Mucosa of rectum (tissue), 2 donors: ENCODE data around the gene ANKRD13C.
A peak's percentile ranks its signal among the peaks of the same experiment; 100 is the strongest.
"Not testable (repeated sequence)": the region's sequence is repeated elsewhere in the genome, so short reads cannot be mapped to it uniquely, and the experiment has no call there.

Experiments used
- H3K27ac ChIP-seq, 2 donors: one replicate each; pipeline ENCODE4 v1.7.0; 2013; ENCODE audit warnings: inconsistent platforms in 2 of 2, low read depth in 2 of 2, low read length in 2 of 2
- H3K27me3 ChIP-seq, 2 donors: one replicate each; pipeline ENCODE4 v1.7.0; 2013; ENCODE audit warnings: low read length in 2 of 2; ENCODE audit not compliant: control insufficient read depth in 2 of 2, insufficient read depth in 2 of 2
- H3K36me3 ChIP-seq, 2 donors: one replicate each; pipeline ENCODE4 v1.7.0; 2013; ENCODE audit warnings: low read length in 2 of 2; ENCODE audit not compliant: control insufficient read depth in 2 of 2, insufficient read depth in 2 of 2
- H3K4me1 ChIP-seq, 2 donors: one replicate each; pipeline ENCODE4 v1.7.0; 2013; ENCODE audit warnings: low read length in 2 of 2, mild to moderate bottlenecking in 1 of 2; ENCODE audit not compliant: control insufficient read depth in 2 of 2, insufficient read depth in 2 of 2
- H3K4me3 ChIP-seq, 2 donors: one replicate each; pipeline ENCODE4 v1.7.0; 2013; ENCODE audit warnings: low read length in 2 of 2
- H3K9ac ChIP-seq, 2 donors: one replicate each; pipeline ENCODE4 v1.7.0; 2013; ENCODE audit warnings: low read length in 2 of 2, low read depth in 1 of 2, mild to moderate bottlenecking in 1 of 2
- H3K9me3 ChIP-seq, 2 donors: one replicate each; pipeline ENCODE4 v1.7.0; 2013; ENCODE audit warnings: low read length in 2 of 2; ENCODE audit not compliant: control insufficient read depth in 2 of 2
- donor health status: healthy.
- donor health status: Normal muscosa, but diverticular disease.

The ANKRD13C gene

GRCh38 chr1:70361727-70362398 is 7.3 kb upstream of the ANKRD13C start:
- Histone ChIP-seq H3K9ac (no peak overlapping the region), H3K4me1 (no peaks in the 10 kb centered on the region), H3K36me3 (no peaks in the 10 kb centered on the region), H3K4me3 (no peak overlapping the region), H3K27ac (no peak overlapping the region), H3K27me3 (no peaks in the 10 kb centered on the region), H3K9me3 (no peaks in the 10 kb centered on the region)

- H3K9me3 ChIP-seq = no peaks in the 10 kb centered on the region
These were observed 5.8 kb upstream of the ANKRD13C start for GRCh38 chr1:70360321-70360720.

GRCh38 chr1:70358921-70359564 is 4.5 kb upstream of the ANKRD13C start:
- H3K27me3 ChIP-seq = no peaks in the 10 kb centered on the region
- H3K27ac ChIP-seq = no peak overlapping the region
- H3K9ac ChIP-seq = no peak overlapping the region
- no peak overlapping the region for H3K4me3 ChIP-seq
- no peaks in the 10 kb centered on the region for H3K36me3 ChIP-seq
- H3K4me1 ChIP-seq = peaks cover 0 to 4% of the 10 kb centered on the region in 2 donors
- H3K9me3 ChIP-seq = no peaks in the 10 kb centered on the region

More at GRCh38 chr1:70360321-70360720, 5.8 kb upstream of the ANKRD13C start:
- H3K27ac ChIP-seq = no peak overlapping the region
- no peaks in the 10 kb centered on the region for H3K27me3 ChIP-seq
- H3K9ac ChIP-seq = no peak overlapping the region
- H3K4me3 ChIP-seq = no peak overlapping the region
- H3K36me3 ChIP-seq = no peaks in the 10 kb centered on the region
- no peaks in the 10 kb centered on the region for H3K4me1 ChIP-seq

GRCh38 chr1:70355920-70356319 is 1.4 kb upstream of the ANKRD13C start:
- Histone ChIP-seq H3K9me3 (no peaks in the 10 kb centered on the region), H3K27ac (no peak overlapping the region), H3K4me3 (no peak overlapping the region), H3K9ac (no peak overlapping the region), H3K36me3 (peaks cover 0 to 2% of the 10 kb centered on the region in 2 donors), H3K4me1 (peaks cover 13 to 14% of the 10 kb centered on the region in 2 donors), H3K27me3 (no peaks in the 10 kb centered on the region)

- Histone ChIP-seq H3K27me3 (no peaks in the 10 kb centered on the region), H3K9ac (peak overlapping the region; percentile 93 to 96), H3K4me3 (peak overlapping the region; percentile 88 to 95), H3K36me3 (peaks cover 0 to 2% of the 10 kb centered on the region in 2 donors), H3K9me3 (no peaks in the 10 kb centered on the region), H3K27ac (peak overlapping the region; percentile 92 to 95), H3K4me1 (peaks cover 13 to 14% of the 10 kb centered on the region in 2 donors)
These were observed 537 bp upstream of the ANKRD13C start for GRCh38 chr1:70355111-70355407.

DNA sequence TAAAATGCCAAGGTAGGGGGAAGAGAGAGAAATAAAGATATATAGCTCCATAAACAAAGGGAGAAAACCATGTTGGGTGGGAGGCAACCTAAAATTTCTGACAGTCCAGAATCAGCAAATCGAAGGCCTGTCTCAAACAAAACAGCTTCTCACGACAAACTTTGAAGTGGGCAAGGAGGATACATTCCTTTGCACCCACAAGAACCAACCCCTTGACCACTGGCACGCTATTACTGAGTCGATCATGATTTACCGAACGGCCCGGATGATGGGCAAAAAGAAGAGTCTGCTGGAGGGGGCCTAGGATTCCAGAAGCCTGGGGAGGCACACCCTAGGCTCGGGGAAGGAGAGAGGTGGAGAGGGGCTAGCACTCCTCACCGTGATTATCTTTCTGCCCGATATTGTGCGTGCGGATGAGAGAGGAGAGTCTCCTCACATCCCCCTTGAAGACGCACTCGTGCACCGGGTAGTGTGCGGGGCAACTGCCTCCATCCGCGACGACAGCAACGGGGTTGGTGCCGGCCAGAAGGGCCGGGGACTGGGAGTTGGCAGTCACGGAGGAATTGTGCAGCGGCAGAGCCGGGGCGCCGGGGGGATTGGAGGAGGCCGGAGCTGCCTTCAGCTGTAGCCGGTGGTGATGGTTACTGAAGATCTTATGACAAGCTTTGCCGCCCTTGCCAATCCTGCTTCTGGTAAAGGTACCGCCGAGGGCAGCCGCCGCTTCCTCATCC is 756 bp downstream of the ANKRD13C start:
- Histone ChIP-seq H3K9me3 (no peaks in the 10 kb centered on the region), H3K27me3 (no peaks in the 10 kb centered on the region), H3K4me1 (peaks cover 13 to 14% of the 10 kb centered on the region in 2 donors), H3K4me3 (peak overlapping the region; percentile 88 to 95), H3K36me3 (peaks cover 0 to 2% of the 10 kb centered on the region in 2 donors), H3K27ac (peak overlapping the region; percentile 92 to 95), H3K9ac (peak overlapping the region; percentile 93 to 96)

DNA sequence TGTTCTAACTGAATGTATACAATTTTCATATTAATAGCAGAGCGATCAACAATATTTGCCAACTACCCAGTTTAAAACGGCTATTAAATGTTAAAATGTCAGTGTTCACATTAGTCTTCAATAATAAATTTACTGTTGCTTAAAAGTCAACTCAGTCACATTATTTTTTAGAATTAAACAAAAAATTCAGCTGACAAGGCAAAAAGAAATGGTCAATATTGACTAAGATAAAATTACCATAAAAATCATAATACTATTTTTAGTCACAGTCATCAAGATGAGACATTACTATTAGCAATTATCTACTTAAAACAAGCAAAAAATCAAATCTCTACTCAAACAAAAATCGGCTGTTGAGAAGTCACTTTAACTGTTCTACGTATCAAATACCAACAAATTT is 1.5 kb downstream of the ANKRD13C start:
- Histone ChIP-seq H3K27me3 (no peaks in the 10 kb centered on the region), H3K9ac (peak overlapping the region; percentile 93 to 96), H3K9me3 (no peaks in the 10 kb centered on the region), H3K27ac (no peak overlapping the region), H3K36me3 (peaks cover 0 to 2% of the 10 kb centered on the region in 2 donors), H3K4me1 (peaks cover 13 to 14% of the 10 kb centered on the region in 2 donors), H3K4me3 (peak overlapping the region; percentile 88 to 95)

DNA sequence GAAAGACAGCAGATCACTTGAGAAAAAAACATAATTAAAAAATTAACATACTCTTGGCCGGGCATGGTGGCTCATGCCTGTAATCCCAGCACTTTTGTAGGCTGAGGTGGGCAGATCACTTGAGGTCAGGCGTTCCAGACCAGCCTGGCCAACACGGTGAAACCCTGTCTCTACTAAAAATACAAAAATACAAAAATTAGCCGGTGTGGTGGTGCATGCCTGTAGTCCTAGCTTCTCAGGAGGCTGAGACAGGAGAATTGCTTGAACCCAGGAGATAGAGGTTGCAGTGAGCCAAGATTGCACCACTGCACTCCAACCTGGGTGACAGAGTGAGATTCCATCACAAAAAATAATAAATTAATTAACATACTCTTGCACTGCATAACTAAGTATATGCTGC is 4.7 kb downstream of the ANKRD13C start:
- not testable (repeated sequence) for H3K27ac ChIP-seq, H3K9me3 ChIP-seq, H3K4me3 ChIP-seq, H3K36me3 ChIP-seq, H3K9ac ChIP-seq, H3K27me3 ChIP-seq
- H3K4me1 ChIP-seq = peaks cover 11 to 13% of the 10 kb centered on the region in 2 donors

DNA sequence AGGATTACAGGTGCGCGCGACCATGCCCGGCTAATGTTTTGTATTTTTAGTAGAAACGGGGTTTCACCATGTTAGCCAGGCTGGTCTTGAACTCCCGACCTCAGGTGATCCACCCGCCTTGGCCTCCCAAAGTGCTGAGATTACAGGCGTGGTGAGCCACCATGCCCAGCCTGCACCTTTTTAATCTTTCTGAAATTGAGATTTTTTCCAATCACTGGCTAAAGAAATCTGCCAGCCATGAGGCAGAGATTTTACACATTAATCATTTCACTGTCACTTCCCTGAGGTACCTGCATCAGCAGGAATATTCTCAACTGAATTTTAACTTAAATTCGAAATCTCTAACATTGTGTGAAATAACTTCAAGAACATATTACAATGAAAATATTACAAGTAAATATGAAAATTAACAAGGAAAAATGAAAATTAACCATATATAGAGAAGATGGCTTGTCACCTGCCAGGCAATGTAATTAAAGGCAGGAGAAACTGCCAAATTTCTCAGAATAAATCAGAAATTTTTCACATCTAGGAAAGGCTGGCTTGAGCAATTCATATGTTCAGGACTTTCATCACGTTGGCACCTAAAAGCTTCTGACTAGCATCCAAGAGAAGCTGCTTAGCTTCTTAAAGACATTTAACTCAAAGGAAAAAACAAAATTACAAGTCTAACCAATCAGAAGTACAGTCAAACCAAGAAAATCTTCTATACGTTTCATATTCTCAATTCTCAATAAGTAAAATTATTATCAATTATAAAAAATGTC is 5.9 kb downstream of the ANKRD13C start:
- no peak overlapping the region for H3K4me3 ChIP-seq
- no peaks in the 10 kb centered on the region for H3K27me3 ChIP-seq
- peaks cover 9 to 10% of the 10 kb centered on the region in 2 donors for H3K4me1 ChIP-seq
- H3K9me3 ChIP-seq = no peaks in the 10 kb centered on the region
- no peak overlapping the region for H3K27ac ChIP-seq
- no peak overlapping the region for H3K9ac ChIP-seq
- H3K36me3 ChIP-seq = peaks cover 0 to 2% of the 10 kb centered on the region in 2 donors

- not testable (repeated sequence) for H3K27ac ChIP-seq, H3K9me3 ChIP-seq, H3K27me3 ChIP-seq
These were observed 14.9 kb downstream of the ANKRD13C start for GRCh38 chr1:70339644-70340043.

More at GRCh38 chr1:70339644-70340043, 14.9 kb downstream of the ANKRD13C start:
- H3K36me3 ChIP-seq, H3K9ac ChIP-seq, H3K4me1 ChIP-seq, H3K4me3 ChIP-seq: not testable (repeated sequence)
